WTC11 (cell line): Measurements from ENCODE around the gene PCBD2. TPM values are rescaled to one million over a fixed set of nuclear protein-coding genes. Genes with fewer than 3 reads are reported as not detected.

Experiments
- ATAC-seq: fragments of 200-7000 bp; cut with Tn5 transposase; 2 replicates; pipeline ENCODE4 v1.10.0; 2021; ENCODE audit warnings: mild to moderate bottlenecking, moderate library complexity
- CTCF ChIA-PET: fragments of 300-600 bp; sonication (Branson Sonifier 250); formaldehyde crosslinking; loops from one replicate; lab custom pipeline; 2021; ENCODE audit warnings: antibody characterized with exemption; lab: Charles Lee
- POLR2A ChIA-PET: fragments of 350-600 bp; sonication (Branson Sonifier 250); formaldehyde crosslinking; loops from one replicate; lab custom pipeline; 2021; ENCODE audit warnings: antibody characterized with exemption; lab: Charles Lee
- DNase-seq: peaks from one replicate; pipeline ENCODE4 v3.0.0; 2021; ENCODE audit warnings: low spot score
- H3K27ac Mint-ChIP-seq: 2 replicates; pipeline ENCODE4 v1.8.0; 2021; ENCODE audit warnings: mixed read lengths
- H3K27me3 Mint-ChIP-seq: 2 replicates; pipeline ENCODE4 v1.8.0; 2021; ENCODE audit warnings: low read depth, mild to moderate bottlenecking, moderate library complexity, mixed read lengths
- H3K36me3 Mint-ChIP-seq: 2 replicates; pipeline ENCODE4 v1.8.0; 2021; ENCODE audit warnings: mixed read lengths
- H3K4me1 Mint-ChIP-seq: 2 replicates; pipeline ENCODE4 v1.8.0; 2022; ENCODE audit warnings: mixed read lengths
- H3K4me3 Mint-ChIP-seq: 2 replicates; pipeline ENCODE4 v1.8.0; 2021; ENCODE audit warnings: mild to moderate bottlenecking, moderate library complexity, mixed read lengths
- H3K9me3 Mint-ChIP-seq: 2 replicates; pipeline ENCODE4 v1.8.0; 2021; ENCODE audit warnings: mixed read lengths
- ARID4B ChIP-seq: sonication (generic); formaldehyde crosslinking; IDR thresholded peaks from 2 replicates; pipeline ENCODE4 v1.8.0; 2023; ENCODE audit warnings: missing genetic modification reagents, mild to moderate bottlenecking, borderline replicate concordance
- CBFB ChIP-seq: sonication (generic); formaldehyde crosslinking; IDR thresholded peaks from 2 replicates; pipeline ENCODE4 v1.8.1; 2022; ENCODE audit warnings: mild to moderate bottlenecking, low read depth, missing genetic modification reagents
- CDX4 ChIP-seq: fragments of 250-450 bp; sonication (Bioruptor Pico); IDR thresholded peaks from 2 replicates; pipeline ENCODE4 v1.9.0; 2021; ENCODE audit warnings: moderate library complexity, mild to moderate bottlenecking, inconsistent platforms, borderline replicate concordance
- ETV6 ChIP-seq: sonication (generic); formaldehyde crosslinking; IDR thresholded peaks from 2 replicates; pipeline ENCODE4 v1.8.1; 2022; ENCODE audit warnings: mild to moderate bottlenecking, missing genetic modification reagents
- FOXK1 ChIP-seq: sonication (generic); formaldehyde crosslinking; IDR thresholded peaks from 2 replicates; pipeline ENCODE4 v1.8.0; 2022; ENCODE audit warnings: mild to moderate bottlenecking, moderate library complexity, missing genetic modification reagents
- JAZF1 ChIP-seq: fragments of 250-450 bp; sonication (Bioruptor Pico); IDR thresholded peaks from 2 replicates; pipeline ENCODE4 v1.9.0; 2021; ENCODE audit warnings: moderate library complexity, mild to moderate bottlenecking, inconsistent platforms
- NFE2L1 ChIP-seq: sonication (generic); formaldehyde crosslinking; IDR thresholded peaks from 2 replicates; pipeline ENCODE4 v1.8.1; 2023; ENCODE audit warnings: missing genetic modification reagents
- STAT6 ChIP-seq: sonication (generic); formaldehyde crosslinking; conservative IDR thresholded peaks from 2 replicates; pipeline ENCODE4 v1.8.1; 2023; ENCODE audit warnings: mild to moderate bottlenecking, low read depth, missing genetic modification reagents, moderate library complexity
- ZBTB21 ChIP-seq: sonication (generic); formaldehyde crosslinking; IDR thresholded peaks from 2 replicates; pipeline ENCODE4 v1.8.1; 2023; ENCODE audit warnings: mild to moderate bottlenecking, missing genetic modification reagents, borderline replicate concordance
- ZBTB43 ChIP-seq: sonication (generic); formaldehyde crosslinking; IDR thresholded peaks from 2 replicates; pipeline ENCODE4 v1.8.1; 2023; ENCODE audit warnings: mild to moderate bottlenecking, missing genetic modification reagents
- ZNF138 ChIP-seq: sonication (generic); formaldehyde crosslinking; conservative IDR thresholded peaks from 2 replicates; pipeline ENCODE4 v1.8.1; 2022; ENCODE audit warnings: mild to moderate bottlenecking, moderate library complexity, missing genetic modification reagents
- ZNF532 ChIP-seq: fragments of 250-450 bp; sonication (Bioruptor Pico); IDR thresholded peaks from 2 replicates; pipeline ENCODE4 v1.9.0; 2021; ENCODE audit warnings: mild to moderate bottlenecking, borderline replicate concordance
- ZSCAN18 ChIP-seq: fragments of 250-450 bp; sonication (Bioruptor Pico); IDR thresholded peaks from 2 replicates; pipeline ENCODE4 v2.1.2; 2022; ENCODE audit warnings: mild to moderate bottlenecking, moderate library complexity
- total RNA-seq: library from RNA; stranded (reverse); gene quantifications from 3 replicates; pipeline ENCODE4 v1.2.3, GENCODE V29; 2021

Gene PCBD2
- total RNA-seq, 1 experiment from 2014 or later = 9.9 TPM

- TF ChIP-seq STAT6 = no peak
- no peak for TF ChIP-seq CDX4 (CRISPR knock-in tag)
- no peak for TF ChIP-seq ZBTB43 (CRISPR knock-in tag)
- TF ChIP-seq FOXK1 (CRISPR knock-in tag) = no peak
- TF ChIP-seq, all 79 proteins: peak for 0
Observed at GRCh38 chr5:134889335-134889734, 15.6 kb upstream of the PCBD2 start (continued).

- Mint-ChIP-seq H3K9me3 (no peaks in the 10 kb centered on the region), H3K36me3 (peaks cover 4% of the 10 kb centered on the region), H3K27me3 (no peaks in the 10 kb centered on the region), H3K27ac (no peak overlapping the region), H3K4me3 (no peak overlapping the region), H3K4me1 (peaks cover 12% of the 10 kb centered on the region)
- CTCF ChIA-PET = interaction anchor here (1.4 kb wide), 1 partner anchor 13 kb away, joined by 4 read pairs; the partner anchor contains the start of gene PCBD2
- no peak for DNase-seq
- POLR2A ChIA-PET = no interaction called here
- TF ChIP-seq ZNF532 (no peak), ZSCAN18 (CRISPR knock-in tag) (no peak), ARID4B (CRISPR knock-in tag) (no peak), JAZF1 (CRISPR knock-in tag) (no peak), NFE2L1 (CRISPR knock-in tag) (no peak), ETV6 (CRISPR knock-in tag) (no peak), CBFB (no peak), ZBTB21 (CRISPR knock-in tag) (no peak), ZNF138 (CRISPR knock-in tag) (no peak)
- no peak for ATAC-seq
Observed at GRCh38 chr5:134891473-134891872, 13.5 kb upstream of the PCBD2 start.
